GM12878 (cell line): Measurements from ENCODE around the gene CORO7. TPM values are rescaled to one million over a fixed set of nuclear protein-coding genes. Genes with fewer than 3 reads are reported as not detected.

Experiments used
- ATAC-seq: fragments of 200-7000 bp; cut with Tn5 transposase; 3 replicates; pipeline ENCODE4 v1.9.1; 2020; ENCODE audit warnings: mild to moderate bottlenecking, moderate library complexity
- BruUV-seq: library from RNA; stranded (reverse); fragments of 400-500 nt; replicated peaks from 2 replicates; lab custom pipeline; 2021; lab: Mats Ljungman, UMichigan
- CTCF ChIA-PET: fragments of 300-600 bp; sonication (Branson Sonifier 250); formaldehyde crosslinking; extraction: SDS; loops from one replicate; lab custom pipeline; 2021; ENCODE audit warnings: inconsistent platforms; lab: Yijun Ruan, JAX
- POLR2A ChIA-PET: fragments of 350-600 bp; formaldehyde crosslinking; extraction: SDS; loops from one replicate; lab custom pipeline; 2021; ENCODE audit warnings: inconsistent platforms; lab: Charles Lee
- RAD21 ChIA-PET: fragments of 300-600 bp; sonication (Branson Sonifier 250); formaldehyde crosslinking; loops from one replicate; lab custom pipeline; 2023; ENCODE audit warnings: antibody characterized with exemption; ENCODE audit not compliant: unreplicated experiment; lab: Charles Lee
- SMC1A ChIA-PET: fragments of 300-600 bp; sonication (Branson Sonifier 250); formaldehyde crosslinking; loops from one replicate; lab custom pipeline; 2023; ENCODE audit not compliant: unreplicated experiment, uncharacterized antibody; lab: Charles Lee
- DNase-seq: peaks from one replicate; pipeline ENCODE4 v3.0.0-alpha.2; 2011; ENCODE audit warnings: low read depth, low spot score
- FAIRE-seq: peaks from 3 replicates; lab custom pipeline; 2011; peaks lifted over from hg19 to GRCh38; lab: Jason Lieb, UNC
- H2AFZ ChIP-seq: 2 replicates; pipeline ENCODE4 v1.6.0; 2011; ENCODE audit warnings: low read depth, low read length, control low read depth; ENCODE audit not compliant: control insufficient read depth
- H3K27ac ChIP-seq: 2 replicates; pipeline ENCODE4 v1.5.1; 2011; ENCODE audit warnings: control low read depth; ENCODE audit not compliant: control insufficient read depth, insufficient read depth
- H3K27me3 ChIP-seq, 2 experiments: replicated peaks in 1 of 2; 2 replicates each; pipeline versions ENCODE4 v1.6.0 to v1.6.1; 2011; ENCODE audit warnings: low read length in 1 of 2; ENCODE audit not compliant: control insufficient read depth in 2 of 2, insufficient read depth in 2 of 2
- H3K36me3 ChIP-seq, 2 experiments: 2 replicates each; pipeline ENCODE4 v1.5.1; 2011; ENCODE audit warnings: low read length in 1 of 2; ENCODE audit not compliant: control insufficient read depth in 2 of 2, insufficient read depth in 2 of 2
- H3K4me1 ChIP-seq: 2 replicates; pipeline ENCODE4 v1.6.1; 2011; ENCODE audit warnings: mild to moderate bottlenecking, low read length, moderate library complexity, mixed read lengths; ENCODE audit not compliant: control insufficient read depth, insufficient read depth
- H3K4me2 ChIP-seq: 2 replicates; pipeline ENCODE4 v1.6.0; 2011; ENCODE audit warnings: control low read depth; ENCODE audit not compliant: control insufficient read depth, insufficient read depth
- H3K4me3 ChIP-seq: fragments of 200-600 bp; sonication (generic); 2 replicates; pipeline ENCODE4 v1.5.1; 2016
- H3K79me2 ChIP-seq: 2 replicates; pipeline ENCODE4 v1.6.0; 2011; ENCODE audit warnings: low read length; ENCODE audit not compliant: control insufficient read depth, insufficient read depth
- H3K9ac ChIP-seq: 2 replicates; pipeline ENCODE4 v1.8.0; 2011; ENCODE audit warnings: low read length, control low read depth, mixed read lengths; ENCODE audit not compliant: control insufficient read depth, insufficient read depth
- H3K9me3 ChIP-seq: replicated peaks from 3 replicates; pipeline ENCODE4 v1.5.1; 2011; ENCODE audit warnings: mild to moderate bottlenecking, low read length; ENCODE audit not compliant: control insufficient read depth, insufficient read depth
- H4K20me1 ChIP-seq: 2 replicates; pipeline ENCODE4 v1.6.0; 2011; ENCODE audit not compliant: control insufficient read depth, insufficient read depth
- BCL11A ChIP-seq: IDR thresholded peaks from 2 replicates; pipeline ENCODE4 v1.6.1; 2011; ENCODE audit warnings: low read depth, low read length
- BHLHE40 ChIP-seq, 2 experiments: fragments of 450-650 bp in 1 of 2; IDR thresholded peaks; 2 replicates each; pipeline ENCODE4 v1.6.1; 2011 to 2017; ENCODE audit warnings: low read depth in 2 of 2, borderline replicate concordance in 1 of 2, improper control_type of control experiment in 1 of 2, low read length in 1 of 2, mild to moderate bottlenecking in 1 of 2
- BMI1 ChIP-seq: fragments of 450-650 bp; IDR thresholded peaks from 2 replicates; pipeline ENCODE4 v1.6.1; 2016; ENCODE audit warnings: mild to moderate bottlenecking, moderate library complexity, borderline replicate concordance
- CBX5 ChIP-seq: sonication (generic); IDR thresholded peaks from 2 replicates; pipeline ENCODE4 v1.6.1; 2016; ENCODE audit warnings: low read depth, moderate library complexity, mild to moderate bottlenecking, inconsistent platforms
- CREM ChIP-seq: IDR thresholded peaks from 2 replicates; pipeline ENCODE4 v1.6.1; 2014; ENCODE audit warnings: antibody characterized with exemption, low read depth
- IRF4 ChIP-seq: IDR thresholded peaks from 2 replicates; pipeline ENCODE4 v1.6.1; 2011; ENCODE audit warnings: low read depth, low read length
- MYC ChIP-seq: IDR thresholded peaks from 2 replicates; pipeline ENCODE4 v1.6.1; 2011; ENCODE audit warnings: mild to moderate bottlenecking, low read length, moderate library complexity, inconsistent platforms; ENCODE audit not compliant: insufficient read depth, insufficient replicate concordance, insufficient read length, severe bottlenecking
- NFYB ChIP-seq: IDR thresholded peaks from 2 replicates; pipeline ENCODE4 v1.6.1; 2011; ENCODE audit warnings: low read depth, mild to moderate bottlenecking, low read length, improper control_type of control experiment, moderate library complexity; ENCODE audit not compliant: insufficient read depth
- SKIL ChIP-seq: fragments of 450-650 bp; IDR thresholded peaks from 2 replicates; pipeline ENCODE4 v1.6.1; 2017; ENCODE audit warnings: mild to moderate bottlenecking, low read depth, inconsistent platforms; ENCODE audit not compliant: poor library complexity, severe bottlenecking
- SMAD5 ChIP-seq: IDR thresholded peaks from 2 replicates; pipeline ENCODE4 v1.6.1; 2016; ENCODE audit warnings: antibody characterized with exemption, low read depth
- SMARCA5 ChIP-seq: fragments of 450-650 bp; IDR thresholded peaks from 2 replicates; pipeline ENCODE4 v1.6.1; 2017; ENCODE audit warnings: mild to moderate bottlenecking
- SP1 ChIP-seq: IDR thresholded peaks from one replicate; pipeline ENCODE4 v1.6.1; 2011; ENCODE audit warnings: low read depth, low read length
- USF1 ChIP-seq: IDR thresholded peaks from 2 replicates; pipeline ENCODE4 v1.6.1; 2011; ENCODE audit warnings: borderline replicate concordance, low read depth, mild to moderate bottlenecking, moderate library complexity, mixed read lengths, low read length; ENCODE audit not compliant: insufficient read depth; ENCODE audit errors: extremely low read length
- YBX1 ChIP-seq: fragments of 450-650 bp; IDR thresholded peaks from 2 replicates; pipeline ENCODE4 v1.6.1; 2016; ENCODE audit warnings: antibody characterized with exemption
- ZBTB33 ChIP-seq: fragments of 450-650 bp; IDR thresholded peaks from 2 replicates; pipeline ENCODE4 v1.6.1; 2017; ENCODE audit warnings: mild to moderate bottlenecking
- WGBS: methylation state at CpG from one replicate; pipeline ENCODE4 v1.1.6; 2016; ENCODE audit warnings: low lambda C conversion rate; ENCODE audit not compliant: insufficient replicate concordance, insufficient coverage; ENCODE audit errors: missing lambda C conversion rate; 5-methylcytosine and 5-hydroxymethylcytosine counted together
- in situ Hi-C: fragments of 300-500 bp; cut with MboI; formaldehyde crosslinking; loops from 9 replicates; pipeline ENCODE4 v1.14.3; 2018; ENCODE audit warnings: mixed read lengths
- intact Hi-C: fragments of 100-400 bp; cut with micrococcal nuclease; formaldehyde crosslinking; loops from one replicate; pipeline ENCODE4 v1.14.2; 2022; ENCODE audit not compliant: unreplicated experiment
- polyA plus RNA-seq, 11 experiments: library from polyadenylated mRNA; depleted of rRNA in 4 of 11; unstranded in 6 of 11; stranded (reverse) in 5 of 11; fragments of >200 nt; fragmentation: Nextera tagmentation in 4 of 11; fragmentation: Illumina TruSeq in 1 of 11; extraction: Ambion mirVana in 4 of 11; extraction: Trizol in 1 of 11; gene quantifications; 1 replicate in 1 of 11; 2 replicates in 10 of 11; pipeline versions ENCODE4 v1.2.1 to v1.2.3, GENCODE V29; 2011 to 2016; ENCODE audit warnings: inconsistent platforms in 2 of 11, missing spikeins in 2 of 11, low read depth in 1 of 11
- total RNA-seq, 4 experiments: library from RNA; depleted of rRNA in 3 of 4; stranded (reverse); fragments of >200 nt in 3 of 4; fragmentation: Illumina TruSeq in 1 of 4; extraction: Trizol in 1 of 4; gene quantifications; 2 replicates each; pipeline versions ENCODE4 v1.2.1 to v1.2.3, GENCODE V29; 2013 to 2021

CORO7 gene
- total and polyA plus RNA-seq, 10 of the 15 experiments (the other 5 are each of a cell fraction or from before 2014, with no cell fraction given): 0.64 to 89.2 (median 43.7) TPM

- no peak for FAIRE-seq
Measured at GRCh38 chr16:4382795-4383357, 33.5 kb downstream of the CORO7 start.

More at GRCh38 chr16:4382795-4383357, 33.5 kb downstream of the CORO7 start:
- BruUV-seq: no TSS peak
- 94% methylated on average over 14 of the region's 21 CpGs for WGBS
- no peaks in the 10 kb centered on the region for H4K20me1 ChIP-seq
- no peak for TF ChIP-seq CBX5
- no peak for TF ChIP-seq BHLHE40 (IDR thresholded peaks at IDR 0.05; ENCODE audit: borderline replicate concordance in 1 of 2, low read depth in 2 of 2, low read length in 1 of 2)
- no peak for TF ChIP-seq SMARCA5
- TF ChIP-seq USF1: no peak
- TF ChIP-seq SMAD5: no peak
- no peak for TF ChIP-seq NFYB
- no peak for TF ChIP-seq MYC
- no peak for TF ChIP-seq BCL11A
- no peak for TF ChIP-seq CREM
- no peak for TF ChIP-seq ZBTB33
- no peak for TF ChIP-seq SKIL
- TF ChIP-seq SP1: no peak
- TF ChIP-seq IRF4: no peak
- no peak for TF ChIP-seq YBX1
- TF ChIP-seq BMI1: no peak
- H3K36me3 ChIP-seq: peaks cover 0 to 14% of the 10 kb centered on the region in 2 experiments; a peak in 3 of 4 replicates
- no peak overlapping the region for H2AFZ ChIP-seq
- ChIA-PET POLR2A (no interaction called here), CTCF (no interaction called here), RAD21 (no interaction called here), SMC1A (no interaction called here)
- H3K27me3 ChIP-seq: no peaks in the 10 kb centered on the region
- no peak overlapping the region for H3K27ac ChIP-seq
- no peaks in the 10 kb centered on the region for H3K79me2 ChIP-seq
- no peak for DNase-seq
- in situ Hi-C loops: no loop called here
- intact Hi-C loops: no loop called here
- H3K4me2 ChIP-seq: no peak overlapping the region
- no peaks in the 10 kb centered on the region for H3K9me3 ChIP-seq
- H3K4me3 ChIP-seq: no peak overlapping the region
- no peaks in the 10 kb centered on the region for H3K4me1 ChIP-seq
- H3K9ac ChIP-seq: no peak overlapping the region
- no peak for ATAC-seq
